PC-9 (cell line): ENCODE measurements around the gene KCNJ16. TPM values are rescaled to one million over a fixed set of nuclear protein-coding genes. Genes with fewer than 3 reads are reported as not detected.

ENCODE experiments used
- BruUV-seq: library from RNA; stranded (reverse); fragments of 400-500 nt; replicated peaks from 2 replicates; lab custom pipeline; 2021; lab: Mats Ljungman, UMichigan
- CTCF ChIA-PET: fragments of 300-600 bp; sonication (Branson Sonifier 250); formaldehyde crosslinking; loops from one replicate; lab custom pipeline; 2022; ENCODE audit warnings: antibody characterized with exemption; lab: Charles Lee
- POLR2A ChIA-PET: fragments of 300-600 bp; sonication (Branson Sonifier 250); formaldehyde crosslinking; loops from one replicate; lab custom pipeline; 2022; ENCODE audit warnings: antibody characterized with exemption; ENCODE audit not compliant: unreplicated experiment; lab: Charles Lee
- DNase-seq, 2 experiments: peaks; one replicate each; pipeline versions ENCODE4 v3.0.0 to v3.0.0-alpha.2; 2015 to 2022; ENCODE audit warnings: mixed read lengths in 1 of 2
- H2AFZ ChIP-seq: fragments of 200-600 bp; sonication (generic); 2 replicates; pipeline ENCODE4 v1.8.1; 2017; ENCODE audit warnings: antibody characterized with exemption
- H3F3A ChIP-seq: fragments of 200-600 bp; sonication (generic); 2 replicates; pipeline ENCODE4 v1.8.1; 2017; ENCODE audit warnings: antibody characterized with exemption, mild to moderate bottlenecking, low read depth; ENCODE audit not compliant: insufficient read depth
- H3K27ac ChIP-seq: fragments of 200-600 bp; sonication (generic); 2 replicates; pipeline ENCODE4 v1.6.1; 2016; ENCODE audit warnings: mixed run types
- H3K27me3 ChIP-seq: fragments of 200-600 bp; sonication (generic); 2 replicates; pipeline ENCODE4 v1.6.1; 2016; ENCODE audit warnings: low read depth, mixed run types; ENCODE audit not compliant: insufficient read depth
- H3K36me3 ChIP-seq: fragments of 200-600 bp; sonication (generic); 2 replicates; pipeline ENCODE4 v1.6.1; 2016; ENCODE audit warnings: low read depth, mixed run types
- H3K4me1 ChIP-seq: fragments of 200-600 bp; sonication (generic); replicated peaks from 2 replicates; pipeline ENCODE4 v1.6.1; 2016; ENCODE audit warnings: mixed run types; ENCODE audit not compliant: insufficient read depth
- H3K4me2 ChIP-seq: fragments of 200-600 bp; sonication (generic); 2 replicates; pipeline ENCODE4 v1.6.1; 2017; ENCODE audit warnings: mixed run types
- H3K4me3 ChIP-seq: fragments of 200-600 bp; sonication (generic); 2 replicates; pipeline ENCODE4 v1.6.1; 2016; ENCODE audit warnings: mixed run types
- H3K79me2 ChIP-seq: fragments of 200-600 bp; sonication (generic); 2 replicates; pipeline ENCODE4 v1.6.1; 2017; ENCODE audit warnings: low read depth, mixed run types
- H3K9me2 ChIP-seq: fragments of 200-600 bp; sonication (generic); 2 replicates; pipeline ENCODE4 v1.8.1; 2017; ENCODE audit warnings: mild to moderate bottlenecking; ENCODE audit not compliant: insufficient read depth
- H3K9me3 ChIP-seq: fragments of 200-600 bp; sonication (generic); 2 replicates; pipeline ENCODE4 v1.8.1; 2016; ENCODE audit warnings: low read depth; ENCODE audit not compliant: insufficient read depth
- H4K20me1 ChIP-seq: fragments of 200-600 bp; sonication (generic); 2 replicates; pipeline ENCODE4 v1.8.1; 2017; ENCODE audit not compliant: insufficient read depth
- EZH2 ChIP-seq: fragments of 200-600 bp; sonication (generic); IDR thresholded peaks from 2 replicates; pipeline ENCODE4 v1.8.0; 2017; ENCODE audit warnings: antibody characterized with exemption, low read depth
- intact Hi-C: fragments of 100-400 bp; cut with micrococcal nuclease; formaldehyde crosslinking; loops from one replicate; pipeline ENCODE4 v1.10.0; 2022; ENCODE audit not compliant: unreplicated experiment
- total RNA-seq: library from RNA; stranded (reverse); gene quantifications from 2 replicates; pipeline ENCODE4 v1.2.3, GENCODE V29; 2021
- TF ChIP-seq, protein P1 (sequence below): fragments of 200-600 bp; sonication (generic); conservative IDR thresholded peaks from 2 replicates; pipeline ENCODE4 v1.6.1; 2017; ENCODE audit warnings: mixed run types, antibody characterized with exemption, mild to moderate bottlenecking, moderate library complexity

The KCNJ16 gene
- total RNA-seq, 1 experiment from 2014 or later: not detected

DNA sequence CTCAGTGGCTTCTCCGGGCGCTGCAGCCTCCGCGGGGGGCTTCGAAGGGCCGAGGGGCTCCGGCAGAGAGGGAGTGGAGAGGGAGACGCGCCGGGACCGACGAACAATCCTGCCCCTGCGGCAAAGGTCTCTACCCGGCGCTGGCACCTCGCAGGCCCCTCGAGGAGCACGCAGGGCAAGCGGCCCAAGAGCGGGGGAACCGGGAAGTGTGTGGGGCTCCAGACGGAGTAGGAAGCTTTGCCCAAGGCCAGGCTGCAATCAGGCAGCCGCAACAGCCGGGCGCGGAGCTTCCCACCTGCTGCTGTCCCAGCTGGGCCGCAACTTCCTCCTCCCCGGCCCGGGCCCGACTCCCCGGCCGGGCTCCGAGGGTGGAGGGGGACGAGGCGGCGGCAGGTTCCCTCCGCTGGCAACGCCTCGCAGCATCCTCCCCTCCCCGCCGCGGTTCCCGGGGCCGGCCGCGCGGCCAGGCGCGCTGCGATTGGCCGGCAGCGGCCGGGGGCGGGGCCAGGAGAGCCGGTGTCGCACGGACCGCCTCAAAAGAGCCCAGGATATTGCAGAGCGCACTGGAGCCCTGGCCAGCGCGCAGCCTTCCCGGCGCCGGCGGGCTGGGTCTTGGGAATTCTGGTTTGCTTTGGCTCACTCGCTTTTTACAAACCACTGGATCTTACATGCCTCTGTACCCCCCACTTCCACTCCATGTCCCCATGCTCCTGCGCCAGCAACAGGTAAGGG lies 94.1 kb downstream of the KCNJ16 start, which contains the start of gene KCNJ2:
TSS of gene KCNJ2 (plus strand) at position 556 of the 732 bp plus-strand sequence. CDS start 5,508 bp downstream, outside the sequence.
- Histone ChIP-seq H3K36me3 (no peaks in the 10 kb centered on the region), H3K4me3 (no peak within 1 kb of the TSS), H3K4me2 (no peak within 1 kb of the TSS), H3K9me2 (no peaks in the 10 kb centered on the region), H4K20me1 (no peaks in the 10 kb centered on the region), H3K4me1 (peaks cover 15% of the 10 kb centered on the region), H3K79me2 (no peaks in the 10 kb centered on the region), H3F3A (0 out of 2 replicates have a peak, but pooled peaks cover 5% of the 10 kb centered on the region), H3K27ac (no peak within 1 kb of the TSS), H2AFZ (no peak within 1 kb of the TSS), H3K9me3 (no peaks in the 10 kb centered on the region), H3K27me3 (no peaks in the 10 kb centered on the region)
- intact Hi-C loops: no loop called here
- DNase-seq: no peak
- ChIA-PET CTCF (no interaction called here), POLR2A (no interaction called here)
- BruUV-seq: no TSS peak
- TF ChIP-seq EZH2: no peak
- TF ChIP-seq, protein P1, sequence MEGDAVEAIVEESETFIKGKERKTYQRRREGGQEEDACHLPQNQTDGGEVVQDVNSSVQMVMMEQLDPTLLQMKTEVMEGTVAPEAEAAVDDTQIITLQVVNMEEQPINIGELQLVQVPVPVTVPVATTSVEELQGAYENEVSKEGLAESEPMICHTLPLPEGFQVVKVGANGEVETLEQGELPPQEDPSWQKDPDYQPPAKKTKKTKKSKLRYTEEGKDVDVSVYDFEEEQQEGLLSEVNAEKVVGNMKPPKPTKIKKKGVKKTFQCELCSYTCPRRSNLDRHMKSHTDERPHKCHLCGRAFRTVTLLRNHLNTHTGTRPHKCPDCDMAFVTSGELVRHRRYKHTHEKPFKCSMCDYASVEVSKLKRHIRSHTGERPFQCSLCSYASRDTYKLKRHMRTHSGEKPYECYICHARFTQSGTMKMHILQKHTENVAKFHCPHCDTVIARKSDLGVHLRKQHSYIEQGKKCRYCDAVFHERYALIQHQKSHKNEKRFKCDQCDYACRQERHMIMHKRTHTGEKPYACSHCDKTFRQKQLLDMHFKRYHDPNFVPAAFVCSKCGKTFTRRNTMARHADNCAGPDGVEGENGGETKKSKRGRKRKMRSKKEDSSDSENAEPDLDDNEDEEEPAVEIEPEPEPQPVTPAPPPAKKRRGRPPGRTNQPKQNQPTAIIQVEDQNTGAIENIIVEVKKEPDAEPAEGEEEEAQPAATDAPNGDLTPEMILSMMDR: no peak

DNA sequence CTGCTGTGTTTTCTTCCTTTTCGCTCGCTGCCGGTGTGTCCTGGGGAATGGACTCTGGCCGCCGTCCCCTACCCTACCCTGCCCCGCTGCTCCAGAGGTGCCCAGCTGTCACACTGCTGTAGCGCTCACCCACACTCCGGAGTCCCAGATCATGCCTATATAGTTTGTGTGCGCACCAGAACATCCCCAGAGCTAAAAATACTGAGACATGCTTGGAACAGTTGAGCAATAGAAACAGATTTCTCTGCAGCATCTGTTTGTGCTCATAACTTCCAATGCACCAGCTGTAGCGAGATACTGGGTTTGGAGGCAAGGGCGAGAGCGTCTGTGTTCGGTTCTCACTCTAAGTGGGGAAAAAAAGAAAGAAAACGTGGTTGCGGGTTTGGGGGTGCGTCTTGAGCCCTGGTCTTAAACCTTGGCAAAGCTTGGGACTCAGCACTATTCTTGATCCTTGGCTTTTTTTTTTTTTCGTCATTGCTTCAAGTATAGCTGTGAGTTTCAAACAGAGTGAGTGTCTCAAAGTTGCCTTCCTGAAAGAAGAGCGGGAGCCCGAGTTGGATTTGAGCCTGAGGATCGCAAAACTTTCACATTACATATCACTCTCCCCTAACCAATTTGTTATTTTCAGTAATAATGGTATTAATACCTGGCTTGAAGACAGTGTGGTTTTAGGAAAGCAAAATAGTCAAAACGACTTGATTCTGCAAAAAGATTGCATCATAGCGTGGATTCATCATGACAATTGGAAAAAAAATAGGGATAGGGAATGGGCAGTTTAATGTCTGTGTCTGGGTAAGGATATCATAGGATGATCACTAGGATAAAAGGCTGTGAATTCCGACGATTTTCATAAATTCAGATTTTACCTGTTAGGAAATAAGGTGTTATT lies 94.9 kb downstream of the KCNJ16 start:
- H4K20me1 ChIP-seq: no peaks in the 10 kb centered on the region
- CTCF ChIA-PET: no interaction called here
- no peaks in the 10 kb centered on the region for H3K9me2 ChIP-seq
- BruUV-seq: no TSS peak
- H3K9me3 ChIP-seq: no peaks in the 10 kb centered on the region
- H3K27me3 ChIP-seq: no peaks in the 10 kb centered on the region; the same call in 1 of the 2 replicates
- H3K4me2 ChIP-seq: no peak overlapping the region
- intact Hi-C loops: no loop called here
- no peak for TF ChIP-seq EZH2
- TF ChIP-seq, protein P1: no peak
- H3K79me2 ChIP-seq: no peaks in the 10 kb centered on the region
- DNase-seq: no peak
- no peak overlapping the region for H3K4me3 ChIP-seq
- H2AFZ ChIP-seq: no peak overlapping the region
- 0 out of 2 replicates have a peak, but pooled peaks cover 5% of the 10 kb centered on the region for H3F3A ChIP-seq
- H3K27ac ChIP-seq: no peak overlapping the region
- H3K4me1 ChIP-seq: peaks cover 15% of the 10 kb centered on the region
- POLR2A ChIA-PET: no interaction called here
- no peaks in the 10 kb centered on the region for H3K36me3 ChIP-seq

DNA sequence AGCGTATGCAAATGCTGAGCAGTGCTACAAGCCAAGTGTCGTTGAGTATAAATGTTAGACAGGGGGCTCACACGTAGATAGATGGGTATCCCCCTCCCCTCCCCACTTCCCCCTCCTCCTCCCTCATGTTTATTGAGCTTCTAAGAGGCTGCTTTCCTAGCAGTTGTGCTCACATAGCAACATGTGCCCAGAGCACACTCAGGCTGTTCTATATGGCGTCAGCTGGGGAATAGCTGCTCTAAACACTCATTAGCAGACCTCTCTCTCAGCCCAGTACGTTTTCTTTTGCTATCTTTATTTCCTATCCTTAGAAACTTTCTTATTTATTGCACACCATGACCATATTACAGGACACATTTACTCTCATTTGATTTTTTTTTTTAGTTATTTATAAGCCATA lies 96.1 kb downstream of the KCNJ16 start:
- Histone ChIP-seq H3K9me2 (no peaks in the 10 kb centered on the region), H3K9me3 (no peaks in the 10 kb centered on the region), H4K20me1 (no peaks in the 10 kb centered on the region), H3K27ac (no peak overlapping the region), H3K4me3 (no peak overlapping the region), H3K79me2 (no peaks in the 10 kb centered on the region), H3K4me2 (no peak overlapping the region), H2AFZ (no peak overlapping the region), H3F3A (0 out of 2 replicates have a peak, but pooled peaks cover 5% of the 10 kb centered on the region), H3K36me3 (no peaks in the 10 kb centered on the region), H3K4me1 (peaks cover 15% of the 10 kb centered on the region), H3K27me3 (peaks cover 11% of the 10 kb centered on the region; the same call in 1 of the 2 replicates)
- BruUV-seq: no TSS peak
- intact Hi-C loops: no loop called here
- ChIA-PET POLR2A (interaction anchor here (0.6 kb wide), 1 partner anchor 239 kb away, joined by 8 read pairs; no protein-coding TSS in a partner anchor), CTCF (no interaction called here)
- no peak for DNase-seq
- TF ChIP-seq, protein P1: no peak
- no peak for TF ChIP-seq EZH2
